Transverse colon (tissue), 4 donors: ENCODE data around the gene ANKEF1. TPM values are rescaled to one million over a fixed set of nuclear protein-coding genes. Genes with fewer than 3 reads are reported as not detected.

Experiments
- DNase-seq: peaks from one replicate; pipeline ENCODE4 v3.0.0-alpha.2; 2019
- H3K27ac ChIP-seq, 4 donors: fragments of 200-600 bp; sonication (generic); 2 replicates each; pipeline ENCODE4 v1.5.1; 2016 to 2018; ENCODE audit warnings: inconsistent platforms in 4 of 4
- H3K27me3 ChIP-seq: fragments of 200-600 bp; sonication (generic); 2 replicates; pipeline ENCODE4 v1.5.1; 2017; ENCODE audit warnings: inconsistent platforms
- H3K36me3 ChIP-seq, 4 donors: fragments of 200-600 bp; sonication (generic); 2 replicates each; pipeline ENCODE4 v1.5.1; 2017 to 2019; ENCODE audit warnings: inconsistent platforms in 4 of 4
- H3K4me1 ChIP-seq, 4 donors: fragments of 200-600 bp; sonication (generic); 2 replicates each; pipeline ENCODE4 v1.5.1; 2017 to 2020; ENCODE audit warnings: inconsistent platforms in 4 of 4
- H3K4me3 ChIP-seq, 4 donors: fragments of 200-600 bp; sonication (generic); 1 replicate in 1 of 4; 2 replicates in 3 of 4; pipeline versions ENCODE4 v1.5.1 to v1.6.1; 2017 to 2019; ENCODE audit warnings: inconsistent platforms in 4 of 4
- H3K9me3 ChIP-seq, 2 donors: fragments of 200-600 bp; sonication (generic); 2 replicates each; pipeline ENCODE4 v1.5.1; 2017 to 2019; ENCODE audit warnings: inconsistent platforms in 2 of 2
- EP300 ChIP-seq: sonication (generic); formaldehyde crosslinking; IDR thresholded peaks from one replicate; pipeline ENCODE4 v1.6.1; 2017; ENCODE audit warnings: antibody characterized with exemption, low read depth
- POLR2A ChIP-seq: fragments of 450-650 bp; IDR thresholded peaks from one replicate; pipeline ENCODE4 v1.6.1; 2016; ENCODE audit warnings: antibody characterized with exemption, mild to moderate bottlenecking, moderate library complexity
- POLR2AphosphoS5 ChIP-seq, 3 donors: sonication (generic); formaldehyde crosslinking; IDR thresholded peaks; one replicate each; pipeline ENCODE4 v1.6.1; 2016; ENCODE audit warnings: antibody characterized with exemption in 3 of 3
- WGBS, 2 donors: methylation state at CpG; one replicate each; pipeline ENCODE4 v1.1.5; 2018; ENCODE audit warnings: low coverage in 1 of 2; 5-methylcytosine and 5-hydroxymethylcytosine counted together
- in situ Hi-C, 4 donors: fragments of 200-750 bp; cut with MboI; loops; one replicate each; pipeline versions ENCODE4 v1.15.0 to v1.15.1; 2017; ENCODE audit warnings: low sequenced_read_pairs in 3 of 4, low pct_ligation_motif_present in 1 of 4, low pct_unique_long_range_greater_than_20kb in 1 of 4
- intact Hi-C: fragments of 100-400 bp; cut with DNase I; formaldehyde crosslinking; loops from one replicate; pipeline ENCODE4 v1.15.1; 2023; ENCODE audit warnings: low total_unique reads
- total RNA-seq, 4 donors: library from RNA; depleted of rRNA; stranded (reverse); fragments of >200 nt; gene quantifications; one replicate each; pipeline ENCODE4 v1.1.0, GENCODE V29; 2016
- TF ChIP-seq, protein P1 (sequence below), 5 experiments: fragments of 200-600 bp in 3 of 5; fragments of 450-650 bp in 2 of 5; sonication (generic) in 3 of 5; IDR thresholded peaks; 1 replicate in 2 of 5; 2 replicates in 3 of 5; pipeline ENCODE4 v1.5.1; 2016 to 2017; ENCODE audit warnings: antibody characterized with exemption in 5 of 5, inconsistent platforms in 3 of 5, mild to moderate bottlenecking in 2 of 5, moderate library complexity in 1 of 5

The ANKEF1 gene
- total RNA-seq, 4 donors from 2014 or later, result 0.60 to 5.6 (median 4.7) TPM

DNA sequence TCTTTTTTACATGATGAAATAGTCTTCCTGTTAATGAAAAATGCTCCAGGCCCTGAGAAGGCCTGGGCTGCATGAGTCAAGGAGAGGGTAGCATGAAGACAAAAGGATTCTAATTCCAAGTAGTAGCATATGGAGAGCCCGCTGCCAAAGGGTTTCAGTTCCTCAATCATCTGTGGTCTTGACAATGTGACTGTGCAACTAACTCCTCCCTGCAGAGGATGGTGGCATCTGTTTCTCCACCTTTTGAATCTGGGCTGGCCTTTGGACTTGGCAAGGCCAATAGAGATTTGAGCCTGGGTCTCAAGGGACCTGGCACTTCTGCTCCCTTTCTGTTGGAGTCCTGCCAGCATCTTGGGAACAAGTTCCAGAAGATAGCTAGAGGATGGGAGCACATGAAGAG lies 35.1 kb upstream of the ANKEF1 start:
- DNase-seq, result no peak
- Histone ChIP-seq H3K9me3 (no peaks in the 10 kb centered on the region), H3K27me3 (no peaks in the 10 kb centered on the region), H3K4me1 (no peaks in the 10 kb centered on the region), H3K27ac (no peak overlapping the region), H3K36me3 (no peaks in the 10 kb centered on the region), H3K4me3 (no peak overlapping the region)
- 65% methylated on average over 1 of the region's 1 CpG; no CpG with 5 or more reads in 1 of the 2 donors for WGBS, 2 donors
- intact Hi-C loops (no loop called here), in situ Hi-C loops (loop anchor here in 1 of 4 donors (25.0 kb wide), 1 partner anchor 438 kb away; the partner anchor contains the start of genes MKKS and SLX4IP)
- TF ChIP-seq POLR2AphosphoS5 (IDR thresholded peaks at IDR 0.05), result no peak
- TF ChIP-seq POLR2A, result no peak
- no peak for TF ChIP-seq EP300

- Histone ChIP-seq H3K4me3 (no peak overlapping the region), H3K9me3 (no peaks in the 10 kb centered on the region), H3K27ac (no peak overlapping the region), H3K27me3 (no peaks in the 10 kb centered on the region), H3K4me1 (no peaks in the 10 kb centered on the region), H3K36me3 (no peaks in the 10 kb centered on the region)
- TF ChIP-seq POLR2A (no peak), EP300 (no peak), POLR2AphosphoS5 (IDR thresholded peaks at IDR 0.05) (no peak)
- TF ChIP-seq, protein P1, sequence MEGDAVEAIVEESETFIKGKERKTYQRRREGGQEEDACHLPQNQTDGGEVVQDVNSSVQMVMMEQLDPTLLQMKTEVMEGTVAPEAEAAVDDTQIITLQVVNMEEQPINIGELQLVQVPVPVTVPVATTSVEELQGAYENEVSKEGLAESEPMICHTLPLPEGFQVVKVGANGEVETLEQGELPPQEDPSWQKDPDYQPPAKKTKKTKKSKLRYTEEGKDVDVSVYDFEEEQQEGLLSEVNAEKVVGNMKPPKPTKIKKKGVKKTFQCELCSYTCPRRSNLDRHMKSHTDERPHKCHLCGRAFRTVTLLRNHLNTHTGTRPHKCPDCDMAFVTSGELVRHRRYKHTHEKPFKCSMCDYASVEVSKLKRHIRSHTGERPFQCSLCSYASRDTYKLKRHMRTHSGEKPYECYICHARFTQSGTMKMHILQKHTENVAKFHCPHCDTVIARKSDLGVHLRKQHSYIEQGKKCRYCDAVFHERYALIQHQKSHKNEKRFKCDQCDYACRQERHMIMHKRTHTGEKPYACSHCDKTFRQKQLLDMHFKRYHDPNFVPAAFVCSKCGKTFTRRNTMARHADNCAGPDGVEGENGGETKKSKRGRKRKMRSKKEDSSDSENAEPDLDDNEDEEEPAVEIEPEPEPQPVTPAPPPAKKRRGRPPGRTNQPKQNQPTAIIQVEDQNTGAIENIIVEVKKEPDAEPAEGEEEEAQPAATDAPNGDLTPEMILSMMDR (IDR thresholded peaks at IDR 0.05), result no peak
- intact Hi-C loops, result no loop called here
- DNase-seq, result no peak
- in situ Hi-C loops, result no loop called here
- WGBS, 2 donors, result 43 to 64% methylated on average over 1 of the region's 1 CpG
These were observed 31.9 kb upstream of the ANKEF1 start for GRCh38 chr20:10002866-10003265.

DNA sequence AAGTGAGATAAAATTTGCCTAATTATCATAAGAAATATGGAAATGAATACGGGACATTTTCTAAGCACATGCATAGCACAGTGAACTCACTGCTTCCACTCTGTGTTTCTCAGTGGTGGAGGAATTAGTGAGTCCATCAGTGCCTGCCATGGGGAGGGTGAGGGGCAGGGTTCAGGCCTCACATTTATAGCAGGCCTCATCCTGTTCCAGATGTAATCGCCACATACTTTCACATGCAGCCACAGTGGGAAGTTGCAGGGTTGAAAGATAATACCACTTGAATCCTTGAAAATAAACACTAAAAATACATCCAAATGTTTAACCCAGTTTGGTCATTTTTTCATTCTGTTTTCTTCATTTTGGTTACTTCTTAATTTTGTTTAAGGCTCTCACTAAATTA lies 29.9 kb upstream of the ANKEF1 start:
- in situ Hi-C loops, result no loop called here

GRCh38 chr20:10005885-10006284 lies 28.9 kb upstream of the ANKEF1 start:
- Histone ChIP-seq H3K4me3 (no peak overlapping the region), H3K4me1 (no peaks in the 10 kb centered on the region), H3K9me3 (no peaks in the 10 kb centered on the region), H3K36me3 (no peaks in the 10 kb centered on the region), H3K27ac (no peak overlapping the region), H3K27me3 (no peaks in the 10 kb centered on the region)
- in situ Hi-C loops (no loop called here), intact Hi-C loops (no loop called here)
- no peak for DNase-seq
- TF ChIP-seq EP300 (no peak), POLR2A (no peak), POLR2AphosphoS5 (IDR thresholded peaks at IDR 0.05) (no peak)
- TF ChIP-seq, protein P1 (IDR thresholded peaks at IDR 0.05), result no peak
- 81 to 85% methylated on average over 1 of the region's 1 CpG for WGBS, 2 donors

More for the DNA sequence above, 29.9 kb upstream of the ANKEF1 start:
- Histone ChIP-seq H3K27me3 (no peaks in the 10 kb centered on the region), H3K36me3 (no peaks in the 10 kb centered on the region), H3K4me1 (no peaks in the 10 kb centered on the region), H3K27ac (no peak overlapping the region), H3K9me3 (no peaks in the 10 kb centered on the region), H3K4me3 (no peak overlapping the region)
- TF ChIP-seq EP300, result no peak
- no peak for TF ChIP-seq POLR2A
- TF ChIP-seq, protein P1 (IDR thresholded peaks at IDR 0.05), result no peak
- TF ChIP-seq POLR2AphosphoS5 (IDR thresholded peaks at IDR 0.05), result no peak
- intact Hi-C loops, result no loop called here
- WGBS, 2 donors, result 70 to 92% methylated on average over 1 to 2 of the region's 2 CpGs
- DNase-seq, result no peak
